Panc1 (cell line): ENCODE results near the gene B4GALT3.

Source experiments
- POLR2AphosphoS5 ChIP-seq: IDR thresholded peaks from 2 replicates; pipeline ENCODE4 v1.6.1; 2012; ENCODE audit warnings: mild to moderate bottlenecking, low read depth, low read length, moderate library complexity
- SIN3A ChIP-seq: IDR thresholded peaks from 2 replicates; pipeline ENCODE4 v1.6.1; 2012; ENCODE audit warnings: low read depth, mild to moderate bottlenecking, low read length, moderate library complexity, borderline replicate concordance; ENCODE audit not compliant: insufficient read depth
- TF ChIP-seq, protein P1 (sequence below): fragments of 450-650 bp; IDR thresholded peaks from 2 replicates; pipeline ENCODE4 v1.5.1; 2017; ENCODE audit warnings: mild to moderate bottlenecking

DNA sequence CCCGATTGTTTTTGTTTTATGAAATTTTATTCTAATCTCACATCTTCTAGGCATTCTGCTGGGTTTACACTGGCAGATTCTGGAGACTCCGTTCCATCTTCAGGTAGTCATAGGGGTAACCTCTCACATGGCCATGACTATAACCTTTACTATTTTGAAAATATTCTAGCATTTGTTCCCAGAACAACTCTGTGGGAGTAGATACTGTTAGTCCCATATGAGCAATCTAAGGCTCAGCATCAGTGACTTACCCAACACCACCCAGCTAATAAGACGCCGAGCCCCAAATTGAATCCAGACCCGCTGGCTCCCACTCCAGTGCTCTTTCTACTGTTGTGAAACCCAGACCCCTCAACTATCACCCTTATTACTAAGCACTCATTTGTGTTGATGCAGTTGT is 11.7 kb upstream of the B4GALT3 start:
- TF ChIP-seq, protein P1, sequence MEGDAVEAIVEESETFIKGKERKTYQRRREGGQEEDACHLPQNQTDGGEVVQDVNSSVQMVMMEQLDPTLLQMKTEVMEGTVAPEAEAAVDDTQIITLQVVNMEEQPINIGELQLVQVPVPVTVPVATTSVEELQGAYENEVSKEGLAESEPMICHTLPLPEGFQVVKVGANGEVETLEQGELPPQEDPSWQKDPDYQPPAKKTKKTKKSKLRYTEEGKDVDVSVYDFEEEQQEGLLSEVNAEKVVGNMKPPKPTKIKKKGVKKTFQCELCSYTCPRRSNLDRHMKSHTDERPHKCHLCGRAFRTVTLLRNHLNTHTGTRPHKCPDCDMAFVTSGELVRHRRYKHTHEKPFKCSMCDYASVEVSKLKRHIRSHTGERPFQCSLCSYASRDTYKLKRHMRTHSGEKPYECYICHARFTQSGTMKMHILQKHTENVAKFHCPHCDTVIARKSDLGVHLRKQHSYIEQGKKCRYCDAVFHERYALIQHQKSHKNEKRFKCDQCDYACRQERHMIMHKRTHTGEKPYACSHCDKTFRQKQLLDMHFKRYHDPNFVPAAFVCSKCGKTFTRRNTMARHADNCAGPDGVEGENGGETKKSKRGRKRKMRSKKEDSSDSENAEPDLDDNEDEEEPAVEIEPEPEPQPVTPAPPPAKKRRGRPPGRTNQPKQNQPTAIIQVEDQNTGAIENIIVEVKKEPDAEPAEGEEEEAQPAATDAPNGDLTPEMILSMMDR, result no peak
- TF ChIP-seq POLR2AphosphoS5 (no peak), SIN3A (no peak)
